ENCODE measurements around the gene EAF2.

Gene EAF2

DNA sequence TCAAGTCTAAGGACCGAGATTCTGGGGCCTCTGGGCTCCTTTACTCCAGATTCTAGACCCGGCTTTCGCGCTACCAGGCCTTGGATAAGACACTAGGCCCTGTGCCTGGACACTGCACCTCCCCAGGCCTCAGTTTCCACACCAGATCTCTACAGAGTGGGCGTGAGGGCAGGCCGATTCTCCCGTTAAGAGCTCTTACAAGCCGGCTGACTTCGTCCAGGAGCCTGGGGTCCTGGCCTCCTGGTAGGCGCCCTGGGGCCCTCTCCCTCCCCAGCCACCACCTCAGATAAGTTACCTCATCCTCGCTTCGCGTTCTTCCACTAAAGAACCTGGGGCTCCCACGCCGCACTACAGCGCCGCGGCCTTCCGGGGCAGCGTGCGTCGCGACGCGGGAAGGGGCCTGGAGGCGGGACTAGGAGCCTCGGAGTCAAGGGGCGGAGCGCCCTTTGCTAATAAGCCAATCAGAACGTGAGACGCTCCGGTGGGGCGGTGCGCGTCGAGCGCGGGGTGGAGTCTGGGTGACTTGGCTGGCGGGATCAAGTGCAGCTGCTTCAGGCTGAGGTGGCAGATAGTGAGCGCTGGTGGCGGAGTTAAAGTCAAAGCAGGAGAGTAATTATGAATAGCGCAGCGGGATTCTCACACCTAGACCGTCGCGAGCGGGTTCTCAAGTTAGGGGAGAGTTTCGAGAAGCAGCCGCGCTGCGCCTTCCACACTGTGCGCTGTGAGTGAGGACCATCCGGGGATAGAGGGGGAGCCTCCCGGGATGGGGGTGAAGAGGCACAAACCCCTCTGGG, at the start of gene EAF2, which contains the start of gene IQCB1:
Gene EAF2 (plus strand): TSS at position 539 of the 794 bp plus-strand sequence. CDS start 77 bp downstream, at position 616.
Gene IQCB1 (minus strand): TSS at position 390 of the 794 bp plus-strand sequence. CDS start 6,100 bp downstream, outside the sequence.
- no peak for TF ChIP-seq GATA2 (IDR thresholded peaks at IDR 0.05; ENCODE audit: low read depth, low read length)
- TF ChIP-seq GATA3 (IDR thresholded peaks at IDR 0.05; ENCODE audit: low read depth, low read length), result no peak

DNA sequence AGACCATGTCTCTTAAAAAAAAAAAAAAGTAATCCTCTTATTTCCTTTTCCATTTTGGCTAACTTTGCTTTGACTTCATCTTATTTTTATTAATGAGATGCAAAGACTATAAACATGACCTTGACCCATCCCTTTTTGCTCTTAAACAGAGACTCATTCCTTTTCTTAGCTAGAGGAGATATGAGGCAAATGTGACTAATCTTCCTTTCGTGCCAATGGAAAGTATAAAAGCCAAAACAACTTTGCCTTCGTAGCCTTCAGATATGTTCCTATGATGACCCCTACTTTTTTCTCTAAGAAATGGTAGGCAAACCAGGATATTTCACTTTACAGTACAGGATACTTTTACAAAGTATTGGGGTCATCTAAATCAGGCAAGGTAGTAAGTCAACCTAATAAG, 48.5 kb upstream of the EAF2 start:
- no peak for TF ChIP-seq GATA3 (IDR thresholded peaks at IDR 0.05; ENCODE audit: low read depth, low read length)
- no peak for TF ChIP-seq GATA2 (IDR thresholded peaks at IDR 0.05; ENCODE audit: low read depth, low read length)

DNA sequence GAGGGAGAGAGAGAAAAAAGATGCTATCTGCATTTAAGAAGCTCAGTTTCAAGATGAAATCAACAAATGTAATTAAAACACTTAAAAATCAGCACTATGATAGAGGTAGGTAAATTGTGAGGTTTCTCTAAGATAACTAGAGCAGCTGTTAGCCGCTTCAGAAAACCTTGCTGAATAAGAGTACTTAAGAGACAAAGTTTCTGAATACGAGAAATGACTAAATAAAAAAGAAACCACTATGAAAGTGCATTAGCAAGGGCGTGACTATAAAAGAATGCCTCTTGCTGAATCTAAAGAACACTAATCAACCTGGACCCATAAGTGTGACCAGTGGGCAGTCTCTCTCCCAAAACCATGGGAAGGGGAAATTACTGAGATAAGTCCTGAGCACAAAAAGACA, 41.9 kb upstream of the EAF2 start:
- TF ChIP-seq GATA3 (IDR thresholded peaks at IDR 0.05; ENCODE audit: low read depth, low read length) (no peak), GATA2 (IDR thresholded peaks at IDR 0.05; ENCODE audit: low read depth, low read length) (no peak)

DNA sequence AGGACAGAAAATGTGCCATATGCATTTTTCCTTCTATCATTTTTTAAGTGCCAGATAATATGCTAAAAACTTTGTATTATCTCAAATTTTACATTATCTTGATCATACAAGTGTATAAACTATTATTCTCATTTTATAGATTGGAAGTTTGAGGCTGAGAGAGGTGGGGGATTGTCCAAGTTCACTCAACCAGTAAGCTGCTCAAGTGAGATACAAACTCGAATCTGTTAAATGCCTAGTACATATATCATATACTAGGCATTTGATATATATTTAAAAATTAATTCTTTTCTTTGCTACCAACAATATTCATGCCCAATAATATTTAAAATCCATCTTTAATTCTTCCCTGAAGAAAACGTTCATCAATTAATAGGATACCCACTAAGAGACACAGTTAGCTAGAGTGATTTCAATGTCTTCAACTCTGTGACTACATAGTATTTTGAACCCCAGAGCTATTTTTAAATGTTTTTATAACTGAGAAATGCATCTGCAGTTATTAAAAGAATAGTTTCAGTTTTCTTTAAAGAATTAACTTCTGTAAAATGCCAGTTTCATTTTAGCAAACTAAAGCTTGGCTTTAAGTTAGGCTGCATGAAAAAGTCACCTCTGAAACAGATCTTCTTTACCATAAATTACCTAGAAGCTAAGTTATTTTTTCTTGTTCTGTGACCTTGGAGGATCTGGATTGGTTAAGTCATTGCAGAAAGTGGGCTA, 40.6 kb upstream of the EAF2 start:
- TF ChIP-seq GATA2 (IDR thresholded peaks at IDR 0.05; ENCODE audit: low read depth, low read length), result no peak
- no peak for TF ChIP-seq GATA3 (IDR thresholded peaks at IDR 0.05; ENCODE audit: low read depth, low read length)

DNA sequence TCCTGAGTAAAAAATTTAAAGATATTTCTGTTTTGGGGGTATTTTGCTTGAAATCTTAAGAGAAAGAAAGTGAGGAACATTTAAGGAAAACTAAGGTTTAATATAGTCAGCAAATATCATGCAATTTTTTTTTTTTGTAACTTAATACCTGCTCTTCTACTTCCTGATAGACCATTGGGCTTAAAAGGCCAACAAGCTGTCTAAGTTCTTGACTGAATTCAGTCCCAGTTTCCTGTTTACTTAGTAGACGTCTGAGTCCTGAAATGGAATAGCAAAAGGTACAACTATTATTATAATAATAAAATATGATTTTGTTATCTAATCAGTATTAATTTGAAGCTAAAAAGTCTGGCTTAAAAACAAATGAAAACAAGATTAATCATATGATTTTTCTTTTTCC, 38.0 kb upstream of the EAF2 start:
- TF ChIP-seq GATA2 (IDR thresholded peaks at IDR 0.05; ENCODE audit: low read depth, low read length), result no peak
- no peak for TF ChIP-seq GATA3 (IDR thresholded peaks at IDR 0.05; ENCODE audit: low read depth, low read length)

DNA sequence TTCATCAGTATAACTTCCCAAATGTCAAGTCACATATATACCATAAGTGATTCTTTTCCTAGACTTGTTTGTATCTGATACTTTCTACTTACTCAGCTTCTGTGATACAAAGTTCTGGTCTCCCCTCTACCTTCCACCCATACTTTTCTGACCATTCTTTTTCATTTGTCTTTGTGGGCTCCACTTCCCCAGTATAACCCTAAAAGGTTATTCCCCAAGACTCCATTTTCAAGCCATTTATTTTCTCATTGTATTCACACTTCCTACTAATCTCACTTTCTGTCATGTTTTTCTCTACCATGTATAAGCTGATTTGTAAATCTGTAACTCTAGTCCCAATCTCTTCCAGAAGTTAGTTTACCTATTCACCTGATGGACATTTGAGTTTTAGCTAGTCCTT, 34.1 kb upstream of the EAF2 start:
- TF ChIP-seq GATA2 (IDR thresholded peaks at IDR 0.05; ENCODE audit: low read depth, low read length) (no peak), GATA3 (IDR thresholded peaks at IDR 0.05; ENCODE audit: low read depth, low read length) (no peak)

DNA sequence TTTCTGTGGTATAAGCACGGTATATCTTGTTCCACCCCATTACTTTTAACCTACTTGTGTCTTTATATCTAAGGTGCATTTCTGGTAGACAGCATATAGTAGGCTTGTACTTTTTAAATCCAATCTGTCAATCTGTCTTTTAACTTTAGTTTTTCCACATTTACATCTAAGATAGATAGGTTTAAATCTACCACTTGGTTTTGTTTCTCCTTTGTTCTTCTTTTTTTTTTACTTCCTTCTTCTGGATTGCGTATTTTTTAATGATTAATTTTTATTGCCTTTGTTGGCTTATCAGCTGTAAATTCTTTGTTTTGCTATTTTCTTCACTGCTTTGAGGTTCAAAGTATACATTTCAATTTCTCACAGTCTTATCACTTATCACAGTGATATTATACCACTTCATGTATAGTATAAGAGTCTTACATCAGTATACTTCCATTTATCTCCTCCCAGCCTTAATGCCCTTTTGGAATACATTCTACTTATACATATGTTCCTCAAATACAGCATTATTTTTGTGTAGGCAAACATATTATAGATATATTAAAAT, 31.2 kb upstream of the EAF2 start:
- TF ChIP-seq GATA3 (IDR thresholded peaks at IDR 0.05; ENCODE audit: low read depth, low read length), result no peak
- no peak for TF ChIP-seq GATA2 (IDR thresholded peaks at IDR 0.05; ENCODE audit: low read depth, low read length)

DNA sequence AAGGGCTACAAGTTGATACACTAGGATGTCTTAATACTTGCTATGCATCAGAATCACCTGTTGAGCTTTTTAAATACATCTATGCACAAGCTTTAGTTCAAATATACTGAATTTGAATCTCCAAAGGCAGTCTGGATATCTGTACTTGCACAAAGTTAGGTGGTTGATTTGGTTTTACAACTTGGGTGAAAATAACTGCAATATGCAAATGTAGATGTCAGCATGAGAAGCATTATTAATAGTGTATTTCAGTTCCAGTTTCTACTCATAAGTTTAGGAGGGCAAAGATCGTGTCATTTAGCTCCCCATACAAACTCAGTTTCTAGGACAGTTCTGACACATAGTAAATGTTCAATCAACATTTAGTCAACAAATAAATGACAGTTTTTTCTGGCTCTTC, 25.8 kb upstream of the EAF2 start:
- TF ChIP-seq GATA2 (IDR thresholded peaks at IDR 0.05; ENCODE audit: low read depth, low read length) (no peak), GATA3 (IDR thresholded peaks at IDR 0.05; ENCODE audit: low read depth, low read length) (no peak)

DNA sequence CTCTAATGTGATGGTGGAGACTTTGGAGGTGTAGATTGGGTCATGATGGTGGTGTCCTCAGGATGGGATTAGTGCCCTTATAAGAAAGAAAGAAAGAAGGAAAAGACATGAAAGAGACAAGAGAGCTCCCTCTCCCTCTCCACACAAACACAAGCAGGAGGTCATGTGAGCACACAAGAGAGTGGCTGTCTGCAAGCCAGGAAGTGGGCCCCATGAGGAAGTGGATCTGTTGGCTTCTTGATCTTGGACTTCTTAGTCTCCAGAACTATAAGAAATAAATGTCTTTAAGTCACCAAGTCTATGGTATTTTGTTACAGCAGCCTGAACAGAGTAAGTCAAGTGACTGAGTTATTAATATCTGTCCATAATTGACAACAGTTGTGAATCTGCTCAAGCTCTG, 17.3 kb upstream of the EAF2 start:
- TF ChIP-seq GATA3 (IDR thresholded peaks at IDR 0.05; ENCODE audit: low read depth, low read length), result no peak
- no peak for TF ChIP-seq GATA2 (IDR thresholded peaks at IDR 0.05; ENCODE audit: low read depth, low read length)

DNA sequence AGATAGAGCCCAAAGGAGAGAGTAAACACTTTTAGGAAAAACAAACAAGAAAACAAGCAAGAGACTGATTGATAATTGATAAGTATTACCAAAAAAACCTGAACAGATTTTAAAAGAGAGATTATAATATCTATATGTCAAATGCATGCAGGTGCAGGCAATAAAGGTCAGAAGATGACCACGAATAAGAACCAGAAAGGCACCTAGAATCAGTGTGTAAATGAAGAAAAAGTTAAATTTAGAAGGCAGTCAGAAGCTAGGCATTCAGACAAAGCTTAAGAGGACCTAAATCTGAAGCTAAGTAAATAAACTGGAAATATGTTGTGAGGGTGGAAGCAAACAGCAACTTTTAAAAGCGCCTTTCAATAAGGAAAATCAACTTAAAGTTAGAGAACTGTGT, 16.4 kb upstream of the EAF2 start:
- TF ChIP-seq GATA3 (IDR thresholded peaks at IDR 0.05; ENCODE audit: low read depth, low read length), result no peak
- TF ChIP-seq GATA2 (IDR thresholded peaks at IDR 0.05; ENCODE audit: low read depth, low read length), result no peak

DNA sequence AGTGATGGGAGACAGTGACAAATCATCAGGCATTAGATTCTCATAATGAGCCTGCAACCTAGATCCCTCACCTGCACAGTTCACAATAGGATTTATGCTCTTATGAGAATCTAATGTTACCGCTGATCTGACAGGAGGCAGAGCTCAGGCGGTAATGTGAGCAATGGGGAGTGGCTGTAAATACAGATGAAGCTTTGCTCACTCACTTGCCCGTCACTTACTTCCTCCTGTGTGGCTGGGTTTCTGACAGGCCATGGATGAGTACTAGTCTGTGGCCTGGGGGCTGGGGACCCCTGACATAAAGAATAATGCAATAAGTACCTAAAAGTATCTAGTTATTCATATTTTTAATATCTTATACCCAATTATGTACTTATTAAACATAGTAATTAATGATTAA, 15.8 kb upstream of the EAF2 start:
- TF ChIP-seq GATA2 (IDR thresholded peaks at IDR 0.05; ENCODE audit: low read depth, low read length) (no peak), GATA3 (IDR thresholded peaks at IDR 0.05; ENCODE audit: low read depth, low read length) (no peak)

DNA sequence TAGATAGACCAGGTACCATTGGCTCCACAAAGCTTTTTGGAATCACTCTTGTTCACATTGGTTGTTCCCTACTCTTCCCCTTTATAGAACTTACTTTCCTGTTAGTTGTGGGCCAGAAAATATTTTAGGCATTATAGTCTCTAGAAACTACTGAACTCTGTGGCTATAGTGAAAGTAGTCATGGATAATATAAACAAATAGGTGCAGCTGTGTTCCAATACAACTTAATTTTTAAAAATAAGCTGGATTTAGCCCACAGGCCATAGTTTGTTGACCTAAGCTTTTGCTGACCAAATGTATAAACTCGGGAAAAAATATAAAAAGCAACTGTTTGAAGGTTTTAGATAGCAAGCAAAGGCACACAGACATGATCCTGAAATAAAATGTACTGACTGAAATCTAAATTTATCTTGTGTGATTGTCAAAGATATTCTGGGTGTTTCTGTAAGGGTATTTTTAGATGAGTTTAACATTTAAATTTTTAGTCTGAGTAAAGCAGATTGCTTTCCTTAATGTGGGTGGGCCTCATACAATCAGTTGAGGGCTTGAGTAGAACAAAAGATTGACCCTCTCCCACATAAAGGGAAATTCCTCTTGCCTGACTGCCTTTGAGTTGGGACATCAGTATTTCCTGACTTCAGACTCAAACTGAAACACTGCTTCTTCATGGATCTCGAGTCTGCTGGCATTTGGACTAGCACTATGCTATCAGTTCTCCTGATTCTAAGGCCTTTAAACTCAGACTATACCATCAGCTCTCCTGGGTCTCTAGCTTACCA, 13.4 kb upstream of the EAF2 start:
- TF ChIP-seq GATA3 (IDR thresholded peaks at IDR 0.05; ENCODE audit: low read depth, low read length) (no peak), GATA2 (IDR thresholded peaks at IDR 0.05; ENCODE audit: low read depth, low read length) (no peak)

DNA sequence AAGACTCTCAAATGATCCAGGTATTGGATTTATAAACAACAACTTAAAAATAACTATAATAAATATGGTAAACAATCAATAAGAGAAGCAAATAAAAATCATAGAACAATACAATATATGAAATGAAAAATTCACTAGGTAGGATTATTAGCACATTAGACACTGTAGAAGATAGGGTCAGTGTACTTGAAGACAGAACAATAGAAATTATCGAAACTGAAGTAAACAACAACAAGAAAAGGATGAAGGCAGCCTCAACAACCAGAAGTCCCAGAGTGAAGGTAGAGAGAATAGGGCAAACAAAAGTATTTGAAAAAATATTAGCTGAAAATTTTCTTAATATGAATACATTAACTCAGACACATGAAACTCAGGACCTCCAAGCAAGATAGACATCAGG, 12.0 kb upstream of the EAF2 start:
- TF ChIP-seq GATA3 (IDR thresholded peaks at IDR 0.05; ENCODE audit: low read depth, low read length) (no peak), GATA2 (IDR thresholded peaks at IDR 0.05; ENCODE audit: low read depth, low read length) (no peak)

DNA sequence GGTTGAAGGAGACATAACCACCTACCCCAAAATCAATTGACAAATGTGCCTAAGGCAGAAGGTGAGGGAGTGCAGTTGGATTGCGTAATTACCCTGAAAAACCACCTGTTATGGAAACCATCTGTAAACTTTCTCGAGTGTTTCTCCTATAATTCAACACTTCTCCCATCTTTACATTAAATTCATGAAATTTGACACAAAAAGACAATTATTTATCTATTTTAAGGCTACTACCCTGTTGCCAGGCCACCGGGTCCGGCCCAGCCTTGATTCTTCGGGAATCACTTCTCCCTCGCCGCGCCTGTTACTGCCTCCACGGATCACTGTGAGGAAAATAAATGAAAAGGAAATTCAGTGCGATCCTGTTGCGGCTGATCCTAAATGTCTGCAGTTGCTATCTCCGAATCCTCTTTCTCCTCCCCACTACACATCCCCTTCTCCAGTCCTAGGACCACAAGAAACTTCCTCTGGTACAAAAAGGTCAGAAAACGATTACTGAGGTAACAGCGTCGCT, 795 bp upstream of the EAF2 start:
- TF ChIP-seq GATA2 (IDR thresholded peaks at IDR 0.05; ENCODE audit: low read depth, low read length) (no peak), GATA3 (IDR thresholded peaks at IDR 0.05; ENCODE audit: low read depth, low read length) (no peak)
